Heart right ventricle (tissue), 16 donors: ENCODE data around the gene MYF5. TPM values are rescaled to one million over a fixed set of nuclear protein-coding genes. Genes with fewer than 3 reads are reported as not detected.
A peak's percentile ranks its signal among the peaks of the same experiment; 100 is the strongest.

Source experiments
- ATAC-seq, 8 donors: fragments of 200-7000 bp; cut with Tn5 transposase; one replicate each; pipeline ENCODE4 v1.9.1; 2020; ENCODE audit warnings: mild to moderate bottlenecking in 8 of 8, moderate library complexity in 8 of 8, moderate number of reproducible peaks in 1 of 8
- DNase-seq, 2 donors: peaks; one replicate each; pipeline ENCODE4 v3.0.0-alpha.2; 2020
- H3K27ac ChIP-seq, 10 donors: fragments of 200-600 bp; sonication (generic) in 2 of 10; one replicate each; pipeline versions ENCODE4 v1.5.0 to v1.8.0; 2020 to 2022; ENCODE audit warnings: mild to moderate bottlenecking in 3 of 10
- H3K27me3 ChIP-seq, 7 donors: fragments of 200-600 bp; one replicate each; pipeline ENCODE4 v1.8.0; 2021 to 2022; ENCODE audit warnings: mild to moderate bottlenecking in 2 of 7
- H3K36me3 ChIP-seq, 9 donors: fragments of 200-600 bp; sonication (generic) in 1 of 9; one replicate each; pipeline versions ENCODE4 v1.5.0 to v1.8.0; 2020 to 2022; ENCODE audit warnings: mild to moderate bottlenecking in 2 of 9
- H3K4me1 ChIP-seq, 9 donors: fragments of 200-600 bp; sonication (generic) in 1 of 9; one replicate each; pipeline versions ENCODE4 v1.5.0 to v1.8.0; 2020 to 2022; ENCODE audit warnings: mild to moderate bottlenecking in 4 of 9
- H3K4me3 ChIP-seq, 10 donors: fragments of 200-600 bp; sonication (generic) in 2 of 10; one replicate each; pipeline versions ENCODE4 v1.5.0 to v1.8.0; 2020 to 2022; ENCODE audit warnings: mild to moderate bottlenecking in 7 of 10, moderate library complexity in 2 of 10
- H3K9me3 ChIP-seq, 11 donors: fragments of 200-600 bp in 10 of 11; sonication (generic) in 2 of 11; one replicate each; pipeline versions ENCODE4 v1.5.0 to v1.8.0; 2013 to 2022; ENCODE audit warnings: mild to moderate bottlenecking in 2 of 11, control low read depth in 1 of 11, moderate library complexity in 1 of 11
- WGBS, 2 donors: extraction: QIAGEN DNeasy Blood & Tissue Kit; methylation state at CpG; one replicate each; pipeline ENCODE4 v1.1.7; 2013; ENCODE audit warnings: inconsistent platforms in 1 of 2; 5-methylcytosine and 5-hydroxymethylcytosine counted together
- intact Hi-C, 10 donors: fragments of 100-400 bp; cut with DNase I; formaldehyde crosslinking; loops; one replicate each; pipeline versions ENCODE4 v1.11.1 to v1.14.2; 2022
- polyA plus RNA-seq, 2 donors: library from polyadenylated mRNA; stranded (reverse); fragments of 200-250 nt; gene quantifications; one replicate each; pipeline ENCODE4 v1.2.3, GENCODE V29; 2013
- total RNA-seq, 10 donors: library from RNA; stranded (reverse); fragmentation: NEBNext Ultra II Directional in 3 of 10; extraction: Animal tissue kit (Norgen Biotek cat#: 25700) in 3 of 10; gene quantifications; one replicate each; pipeline versions ENCODE4 v1.2.1 to v1.2.4, GENCODE V29; 2021 to 2023
- TF ChIP-seq, protein P1 (sequence below), 9 donors: fragments of 200-600 bp; sonication (generic) in 2 of 9; IDR thresholded peaks; one replicate each; pipeline versions ENCODE4 v1.5.0 to v1.8.0; 2021 to 2022; ENCODE audit warnings: antibody characterized with exemption in 9 of 9, mild to moderate bottlenecking in 5 of 9, moderate library complexity in 1 of 9
- donor health status: Arrhythmogenic right ventricular cardiomyopathy.
- donor health status: ischemic (EF 13 %, LVEDD 7.1; RV severe dilation, severe dysfunction).
- donor health status: healthy with polysubstance abuse.
- donor health status: DM: no; HTN: yes; CAD: no.
- donor health status: DM: no; HTN: no; CAD: no.
- donor health status: ischemic (EF 25% LVEDD 6.9; RV normal size, moderate dysfunction).
- donor health status: ischemic (EF 25% LVEDD 5.7; RV mildly dilated, moderate dysfunction).
- donor health status: healthy.
- donor health status: DM: yes; HTN: yes; CAD: no.
- donor health status: Ischemic cardiomyopathy.
- donor health status: ischemic (EF 35%, LVEDD 5.7; RV mildly dilated, moderate dysfunction).
- donor health status: nonischemic (EF 11% LVEDD 7.7; RV severe dilation, severe dysfunction).
- donor health status: DM: yes; HTN: yes; CAD: no.
- donor health status: PGD.
- donor health status: ischemic (EF 29% LVEDD 5.4; RV normal size, mild dysfunction).
- donor health status: nonischemic (EF 23%, LVEDD 6.1; RV moderate dilation, normal function).

Gene MYF5
- total and polyA plus RNA-seq, 12 donors, result not detected

DNA sequence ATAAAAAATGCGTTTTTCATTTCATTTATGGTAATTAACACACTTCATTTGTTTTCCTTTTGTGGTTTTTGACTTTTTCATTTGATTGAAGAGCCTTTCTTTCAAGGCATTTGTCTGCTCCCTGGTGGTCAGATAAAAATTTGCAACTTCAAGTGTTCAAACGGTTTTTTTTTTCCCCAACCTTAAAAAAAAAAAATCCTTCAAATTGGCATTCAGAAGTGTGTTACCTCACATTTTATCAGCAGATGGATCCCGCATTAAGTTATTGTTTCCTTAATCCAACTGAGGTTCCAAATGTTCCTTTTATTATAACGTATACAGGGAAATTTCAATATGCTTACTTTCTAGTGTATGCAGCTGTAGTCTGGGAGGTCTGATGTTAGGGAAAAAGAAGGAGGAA, 47.2 kb downstream of the MYF5 start:
- ATAC-seq (no peak), DNase-seq (no peak)
- Histone ChIP-seq H3K36me3 (no peaks in the 10 kb centered on the region), H3K4me3 (no peak overlapping the region), H3K9me3 (no peaks in the 10 kb centered on the region), H3K4me1 (no peaks in the 10 kb centered on the region), H3K27ac (no peak overlapping the region), H3K27me3 (no peaks in the 10 kb centered on the region)
- intact Hi-C loops, result loop anchor here (2.0 to 10.0 kb wide), 10 partner anchors 181 to 359 kb away; no protein-coding TSS in a partner anchor
- 6 to 9% methylated on average over 4 of the region's 4 CpGs for WGBS, 2 donors
- TF ChIP-seq, protein P1, sequence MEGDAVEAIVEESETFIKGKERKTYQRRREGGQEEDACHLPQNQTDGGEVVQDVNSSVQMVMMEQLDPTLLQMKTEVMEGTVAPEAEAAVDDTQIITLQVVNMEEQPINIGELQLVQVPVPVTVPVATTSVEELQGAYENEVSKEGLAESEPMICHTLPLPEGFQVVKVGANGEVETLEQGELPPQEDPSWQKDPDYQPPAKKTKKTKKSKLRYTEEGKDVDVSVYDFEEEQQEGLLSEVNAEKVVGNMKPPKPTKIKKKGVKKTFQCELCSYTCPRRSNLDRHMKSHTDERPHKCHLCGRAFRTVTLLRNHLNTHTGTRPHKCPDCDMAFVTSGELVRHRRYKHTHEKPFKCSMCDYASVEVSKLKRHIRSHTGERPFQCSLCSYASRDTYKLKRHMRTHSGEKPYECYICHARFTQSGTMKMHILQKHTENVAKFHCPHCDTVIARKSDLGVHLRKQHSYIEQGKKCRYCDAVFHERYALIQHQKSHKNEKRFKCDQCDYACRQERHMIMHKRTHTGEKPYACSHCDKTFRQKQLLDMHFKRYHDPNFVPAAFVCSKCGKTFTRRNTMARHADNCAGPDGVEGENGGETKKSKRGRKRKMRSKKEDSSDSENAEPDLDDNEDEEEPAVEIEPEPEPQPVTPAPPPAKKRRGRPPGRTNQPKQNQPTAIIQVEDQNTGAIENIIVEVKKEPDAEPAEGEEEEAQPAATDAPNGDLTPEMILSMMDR (IDR thresholded peaks at IDR 0.05), result peak; percentile 16 to 67 (median 58)

- TF ChIP-seq, protein P1 (IDR thresholded peaks at IDR 0.05), result no peak
- no peak overlapping the region for H3K4me3 ChIP-seq
- no peak overlapping the region for H3K27ac ChIP-seq
- no peaks in the 10 kb centered on the region for H3K36me3 ChIP-seq
- H3K9me3 ChIP-seq, result no peaks in the 10 kb centered on the region
- intact Hi-C loops, result loop anchor here in 5 of 10 donors (10.0 kb wide), 5 partner anchors 179 to 361 kb away; no protein-coding TSS in a partner anchor
- no peaks in the 10 kb centered on the region for H3K27me3 ChIP-seq
- H3K4me1 ChIP-seq, result no peaks in the 10 kb centered on the region
- ATAC-seq (no peak), DNase-seq (no peak)
- WGBS, 2 donors, result 85 to 95% methylated on average over 1 of the region's 1 CpG
These were observed 49.5 kb downstream of the MYF5 start for GRCh38 chr12:80766210-80766609.

GRCh38 chr12:80766897-80767296, 50.2 kb downstream of the MYF5 start:
- DNase-seq (no peak), ATAC-seq (no peak)
- intact Hi-C loops, result loop anchor here in 5 of 10 donors (10.0 kb wide), 5 partner anchors 178 to 362 kb away; no protein-coding TSS in a partner anchor
- TF ChIP-seq, protein P1 (IDR thresholded peaks at IDR 0.05), result no peak
- no peak overlapping the region for H3K27ac ChIP-seq
- 66 to 68% methylated on average over 2 of the region's 2 CpGs for WGBS, 2 donors
- no peaks in the 10 kb centered on the region for H3K27me3 ChIP-seq
- H3K9me3 ChIP-seq, result no peaks in the 10 kb centered on the region
- H3K4me1 ChIP-seq, result no peaks in the 10 kb centered on the region
- H3K36me3 ChIP-seq, result no peaks in the 10 kb centered on the region
- no peak overlapping the region for H3K4me3 ChIP-seq

Other genes with a start within 250 kb of the MYF5 start
- under 1 TPM in 2 of 10 donors, not detected in 8; 0.23 to 0.45 TPM for gene MYF6, start 9.3 kb upstream of the MYF5 start, total RNA-seq
- under 1 TPM in 1 of 2 donors, not detected in 1; 0.04 TPM for gene MYF6, start 9.3 kb upstream of the MYF5 start, polyA plus RNA-seq
- gene LIN7A, start 221.0 kb downstream of the MYF5 start, total RNA-seq, result 10 to 100 TPM in 6 of 10 donors, 1 to 10 TPM in 4; 7.8 to 15.3 (median 10.2) TPM
- 10 to 100 TPM in 1 of 2 donors, 1 to 10 TPM in 1; 6.2 to 11.0 TPM for gene LIN7A, start 221.0 kb downstream of the MYF5 start, polyA plus RNA-seq